GM04504 (cell line): ENCODE measurements around the gene ZNF451.
A peak's percentile ranks its signal among the peaks of the same experiment; 100 is the strongest.
"Not testable (repeated sequence)": the region's sequence is repeated elsewhere in the genome, so short reads cannot be mapped to it uniquely, and the experiment has no call there.

Experiments used
- DNase-seq: peaks from one replicate; pipeline ENCODE4 v3.0.0-alpha.2; 2012; ENCODE audit warnings: low read depth

Gene ZNF451

GRCh38 chr6:57090458-57091067, 575 bp downstream of the ZNF451 start:
- not testable (repeated sequence) for DNase-seq

- DNase-seq: not testable (repeated sequence)
Measured at GRCh38 chr6:57091375-57091774, 1.4 kb downstream of the ZNF451 start.

- DNase-seq: no peak
Measured at GRCh38 chr6:57094689-57095088, 4.7 kb downstream of the ZNF451 start.

- peak; percentile 10 for DNase-seq
Measured at GRCh38 chr6:57097596-57097995, 7.6 kb downstream of the ZNF451 start.

- no peak for DNase-seq
Measured at GRCh38 chr6:57102976-57103375, 13.0 kb downstream of the ZNF451 start.

- DNase-seq: no peak
Measured at GRCh38 chr6:57104336-57104735, 14.3 kb downstream of the ZNF451 start.

GRCh38 chr6:57106990-57107389, 17.0 kb downstream of the ZNF451 start:
- DNase-seq: no peak

GRCh38 chr6:57108691-57109090, 18.7 kb downstream of the ZNF451 start:
- no peak for DNase-seq

GRCh38 chr6:57109880-57110279, 19.9 kb downstream of the ZNF451 start:
- no peak for DNase-seq

- no peak for DNase-seq
Measured at GRCh38 chr6:57113105-57113504, 23.1 kb downstream of the ZNF451 start.

- no peak for DNase-seq
Measured at GRCh38 chr6:57116776-57117175, 26.8 kb downstream of the ZNF451 start.

- DNase-seq: no peak
Measured at GRCh38 chr6:57117796-57118195, 27.8 kb downstream of the ZNF451 start.

GRCh38 chr6:57123111-57123510, 33.1 kb downstream of the ZNF451 start:
- DNase-seq: no peak

- no peak for DNase-seq
Measured at GRCh38 chr6:57127763-57128162, 37.8 kb downstream of the ZNF451 start.

GRCh38 chr6:57130661-57131177, 40.7 kb downstream of the ZNF451 start:
- DNase-seq: no peak

GRCh38 chr6:57134954-57135353, 45.0 kb downstream of the ZNF451 start:
- no peak for DNase-seq

GRCh38 chr6:57135885-57136284, 45.9 kb downstream of the ZNF451 start:
- DNase-seq: peak; percentile 20

- no peak for DNase-seq
Measured at GRCh38 chr6:57137350-57137749, 47.4 kb downstream of the ZNF451 start.

GRCh38 chr6:57138026-57138425, 48.0 kb downstream of the ZNF451 start:
- no peak for DNase-seq

- no peak for DNase-seq
Measured at GRCh38 chr6:57141451-57142177, 51.6 kb downstream of the ZNF451 start.

- DNase-seq: no peak
Measured at GRCh38 chr6:57142178-57142525, 52.2 kb downstream of the ZNF451 start.

GRCh38 chr6:57143690-57144089, 53.7 kb downstream of the ZNF451 start:
- no peak for DNase-seq

GRCh38 chr6:57147401-57147800, 57.4 kb downstream of the ZNF451 start:
- no peak for DNase-seq
